Bronchial epithelial cell (primary cell): Measurements from ENCODE around the gene NELFA. TPM values are rescaled to one million over a fixed set of nuclear protein-coding genes. Genes with fewer than 3 reads are reported as not detected.
A peak's percentile ranks its signal among the peaks of the same experiment; 100 is the strongest.
"Not testable (repeated sequence)": the region's sequence is repeated elsewhere in the genome, so short reads cannot be mapped to it uniquely, and the experiment has no call there.

Source experiments
- DNase-seq: peaks from one replicate; pipeline ENCODE4 v3.0.0-alpha.2; 2010; ENCODE audit warnings: low read depth
- FAIRE-seq: peaks from 2 replicates; lab custom pipeline; 2011; peaks lifted over from hg19 to GRCh38; lab: Jason Lieb, UNC
- H3K27me3 ChIP-seq: 2 replicates; pipeline ENCODE4 v1.5.1; 2011; ENCODE audit warnings: low read length; ENCODE audit not compliant: control insufficient read depth, insufficient read depth
- H3K36me3 ChIP-seq: 2 replicates; pipeline ENCODE4 v1.5.1; 2011; ENCODE audit warnings: low read length; ENCODE audit not compliant: control insufficient read depth, insufficient read depth
- H3K4me3 ChIP-seq: 2 replicates; pipeline ENCODE4 v1.5.1; 2011; ENCODE audit warnings: mild to moderate bottlenecking, low read depth, low read length, control low read depth
- total RNA-seq: library from RNA; depleted of rRNA; stranded (reverse); fragments of >200 nt; gene quantifications from 2 replicates; pipeline ENCODE4 v1.2.1, GENCODE V29; 2014
- TF ChIP-seq, protein P1 (sequence below): IDR thresholded peaks from 2 replicates; pipeline ENCODE4 v1.5.1; 2011; ENCODE audit warnings: mild to moderate bottlenecking, moderate library complexity, low read length, control low read depth, inconsistent platforms; ENCODE audit not compliant: insufficient read depth, severe bottlenecking

Gene NELFA
- total RNA-seq, 1 donor from 2014 or later: 14.7 TPM

DNA sequence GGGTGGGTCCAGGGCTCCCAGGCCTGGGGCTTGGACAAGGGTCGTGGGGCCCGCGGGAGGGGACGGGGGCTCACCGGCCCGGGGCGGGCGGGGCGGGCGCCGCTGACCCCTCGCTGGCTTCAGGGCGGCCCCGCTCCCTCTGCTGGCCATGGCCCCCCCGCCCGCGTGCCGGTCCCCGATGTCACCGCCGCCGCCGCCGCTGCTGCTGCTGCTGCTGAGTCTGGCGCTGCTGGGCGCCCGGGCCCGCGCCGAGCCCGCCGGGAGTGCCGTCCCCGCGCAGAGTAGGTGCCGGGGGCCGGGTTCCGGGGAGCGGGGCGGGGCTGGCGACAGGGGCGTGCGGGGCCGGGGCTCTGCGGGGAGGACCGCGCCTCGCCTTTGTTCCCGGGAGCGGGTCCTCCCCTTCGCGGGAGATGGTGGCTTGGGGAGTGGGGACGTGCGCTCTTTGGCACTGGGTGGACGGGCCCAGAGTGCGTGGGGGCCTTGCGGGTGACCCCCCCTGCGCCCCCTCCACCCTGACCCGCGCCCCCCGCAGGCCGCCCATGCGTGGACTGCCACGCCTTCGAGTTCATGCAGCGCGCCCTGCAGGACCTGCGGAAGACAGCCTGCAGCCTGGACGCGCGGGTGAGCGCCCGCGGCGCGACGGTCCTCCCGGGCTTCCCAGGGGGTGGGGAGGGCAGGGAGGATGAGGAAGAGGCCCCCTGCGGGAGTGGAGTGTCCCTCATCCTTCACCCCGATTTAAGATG is 33.6 kb upstream of the NELFA start:
- FAIRE-seq: no peak
- Histone ChIP-seq H3K27me3 (peaks cover 8% of the 10 kb centered on the region), H3K36me3 (no peaks in the 10 kb centered on the region), H3K4me3 (peak overlapping the region; percentile 56)
- TF ChIP-seq, protein P1, sequence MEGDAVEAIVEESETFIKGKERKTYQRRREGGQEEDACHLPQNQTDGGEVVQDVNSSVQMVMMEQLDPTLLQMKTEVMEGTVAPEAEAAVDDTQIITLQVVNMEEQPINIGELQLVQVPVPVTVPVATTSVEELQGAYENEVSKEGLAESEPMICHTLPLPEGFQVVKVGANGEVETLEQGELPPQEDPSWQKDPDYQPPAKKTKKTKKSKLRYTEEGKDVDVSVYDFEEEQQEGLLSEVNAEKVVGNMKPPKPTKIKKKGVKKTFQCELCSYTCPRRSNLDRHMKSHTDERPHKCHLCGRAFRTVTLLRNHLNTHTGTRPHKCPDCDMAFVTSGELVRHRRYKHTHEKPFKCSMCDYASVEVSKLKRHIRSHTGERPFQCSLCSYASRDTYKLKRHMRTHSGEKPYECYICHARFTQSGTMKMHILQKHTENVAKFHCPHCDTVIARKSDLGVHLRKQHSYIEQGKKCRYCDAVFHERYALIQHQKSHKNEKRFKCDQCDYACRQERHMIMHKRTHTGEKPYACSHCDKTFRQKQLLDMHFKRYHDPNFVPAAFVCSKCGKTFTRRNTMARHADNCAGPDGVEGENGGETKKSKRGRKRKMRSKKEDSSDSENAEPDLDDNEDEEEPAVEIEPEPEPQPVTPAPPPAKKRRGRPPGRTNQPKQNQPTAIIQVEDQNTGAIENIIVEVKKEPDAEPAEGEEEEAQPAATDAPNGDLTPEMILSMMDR: no peak
- DNase-seq: no peak

DNA sequence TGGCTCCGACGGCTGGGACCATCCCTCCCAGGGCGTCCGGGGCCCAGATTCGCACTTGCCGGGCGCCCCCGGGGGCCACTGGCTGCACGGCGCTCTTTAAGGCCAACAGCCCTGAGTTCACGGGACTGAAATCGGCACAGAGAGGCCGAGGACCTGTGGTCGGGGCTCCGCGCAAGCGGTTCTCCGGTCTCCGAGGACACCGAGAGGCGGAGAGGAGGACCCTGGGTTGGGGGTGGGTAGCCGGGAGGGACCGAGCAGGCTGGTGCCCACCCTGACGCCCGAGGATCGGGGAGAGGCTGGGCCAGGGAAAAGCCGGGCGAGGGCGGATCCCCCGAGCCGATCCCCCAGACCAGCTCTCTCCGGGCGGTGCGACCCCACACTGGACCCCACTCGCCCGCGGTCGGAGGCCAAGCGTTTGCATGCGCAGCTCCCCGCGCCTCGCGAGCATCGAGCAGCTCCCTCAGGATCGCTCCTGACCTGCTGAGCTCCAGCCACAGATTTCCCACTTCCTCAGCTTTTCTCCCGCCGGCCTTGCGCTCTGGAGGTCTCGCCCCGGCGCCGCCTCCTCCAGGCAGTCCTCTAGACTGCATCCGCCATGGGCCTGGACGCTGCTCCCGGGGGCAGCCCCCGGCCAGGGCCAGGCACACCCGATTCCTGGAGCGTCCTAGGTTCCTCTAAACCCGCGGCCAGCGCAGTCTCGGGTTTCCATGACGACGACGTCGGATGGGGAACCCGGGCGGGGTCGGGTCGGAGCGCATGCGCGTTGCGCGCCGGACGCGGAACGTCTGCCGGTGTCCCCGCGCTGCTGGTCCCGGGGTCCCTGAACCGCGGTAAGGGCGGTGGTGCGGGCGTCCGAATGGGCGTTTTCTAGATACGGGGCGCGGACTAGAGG is 32.7 kb upstream of the NELFA start:
- peak overlapping the region; percentile 56 for H3K4me3 ChIP-seq
- peak; percentile 12 for DNase-seq
- TF ChIP-seq, protein P1: no peak
- peaks cover 8% of the 10 kb centered on the region for H3K27me3 ChIP-seq
- FAIRE-seq: no peak
- H3K36me3 ChIP-seq: no peaks in the 10 kb centered on the region

DNA sequence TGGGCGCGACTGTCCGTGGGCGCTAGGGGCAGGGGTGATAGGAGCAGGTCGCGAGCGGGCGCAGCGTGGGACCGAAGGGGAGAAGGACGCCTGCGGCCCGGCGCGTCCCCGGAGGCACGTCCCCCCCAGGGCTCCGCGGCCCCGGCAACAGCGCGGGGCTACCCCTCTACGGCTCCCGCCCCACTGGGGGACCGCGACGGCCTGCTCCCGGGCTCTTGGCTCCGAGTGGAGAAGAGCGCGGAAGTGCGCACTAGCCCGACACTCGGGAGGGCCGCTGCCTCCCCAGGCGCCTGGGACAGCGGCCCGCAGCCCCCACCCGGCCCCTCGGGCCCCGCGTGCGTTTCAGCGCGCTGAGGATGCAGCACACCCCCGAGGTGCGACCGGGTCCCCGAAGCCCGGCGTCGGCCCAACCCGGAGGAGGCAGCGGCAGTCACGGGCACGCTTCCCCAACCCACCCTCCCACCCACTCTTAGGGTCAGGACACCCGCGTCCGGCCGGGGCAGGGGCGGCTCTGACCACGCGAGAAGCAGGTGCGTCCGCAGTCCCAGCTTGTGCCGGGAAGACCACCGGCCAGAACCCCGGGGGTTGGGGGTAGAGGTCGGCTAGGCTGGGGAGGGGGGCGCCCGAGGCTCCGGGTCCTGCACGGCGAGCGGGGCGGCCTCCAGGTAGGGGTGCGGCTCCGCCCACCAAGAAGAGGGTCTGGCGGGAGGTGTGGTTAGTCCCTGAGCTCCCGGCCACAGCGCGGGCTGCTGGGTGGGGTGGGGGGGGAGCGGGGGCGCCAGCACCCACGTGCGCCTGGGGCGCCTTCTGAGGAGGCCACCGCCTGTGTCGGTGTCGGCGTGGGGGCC is 31.8 kb upstream of the NELFA start:
- Histone ChIP-seq H3K36me3 (no peaks in the 10 kb centered on the region), H3K27me3 (peaks cover 8% of the 10 kb centered on the region), H3K4me3 (no peak overlapping the region)
- no peak for FAIRE-seq
- TF ChIP-seq, protein P1: no peak
- no peak for DNase-seq

GRCh38 chr4:2036866-2037265 is 28.1 kb upstream of the NELFA start:
- TF ChIP-seq, protein P1: no peak
- no peak for FAIRE-seq
- peaks cover 12% of the 10 kb centered on the region for H3K27me3 ChIP-seq
- H3K36me3 ChIP-seq: no peaks in the 10 kb centered on the region
- no peak overlapping the region for H3K4me3 ChIP-seq
- no peak for DNase-seq

DNA sequence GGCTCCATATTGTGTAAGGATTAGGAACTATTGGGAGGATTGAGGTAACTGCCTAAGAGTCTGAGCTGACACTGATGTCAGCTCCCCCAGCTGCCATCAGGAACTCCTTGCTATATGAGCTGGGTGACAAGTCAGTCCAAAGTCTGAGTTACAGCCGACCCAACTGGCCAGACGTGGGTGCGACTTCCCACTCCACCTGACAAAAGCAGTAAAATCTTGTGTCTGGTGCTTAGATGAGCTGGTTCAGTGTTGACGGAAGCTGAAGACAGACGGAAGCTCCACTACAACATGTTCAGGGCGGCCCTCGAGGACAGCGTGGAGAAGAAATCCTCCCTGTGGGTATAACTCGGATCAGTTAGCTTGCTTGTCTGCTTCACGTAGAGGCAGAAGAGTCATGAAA is 27.6 kb upstream of the NELFA start:
- peaks cover 7% of the 10 kb centered on the region for H3K27me3 ChIP-seq
- no peak overlapping the region for H3K4me3 ChIP-seq
- H3K36me3 ChIP-seq: no peaks in the 10 kb centered on the region
- FAIRE-seq (no peak), DNase-seq (no peak)
- TF ChIP-seq, protein P1: no peak

DNA sequence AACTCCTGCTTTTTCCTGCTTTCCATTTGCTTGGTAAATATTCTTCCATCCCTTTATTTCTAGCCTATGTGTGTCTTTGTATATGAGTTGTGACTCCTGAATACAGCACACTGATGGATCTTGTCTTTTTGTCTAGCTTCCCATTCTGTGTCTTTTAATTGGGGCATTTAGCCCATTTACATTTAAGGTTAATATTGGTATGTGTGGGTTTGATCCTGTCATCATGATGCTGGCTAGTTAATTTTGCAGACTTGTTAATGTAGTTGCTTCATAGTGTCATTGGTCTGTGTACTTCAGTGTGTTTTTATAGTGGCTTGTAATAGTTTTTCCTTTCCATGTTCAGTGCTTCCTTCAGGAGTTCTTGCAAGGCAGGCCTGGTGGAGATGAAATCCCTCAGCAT is 22.4 kb upstream of the NELFA start:
- FAIRE-seq, H3K27me3 ChIP-seq, H3K36me3 ChIP-seq, H3K4me3 ChIP-seq, DNase-seq: not testable (repeated sequence)

GRCh38 chr4:2027120-2027519 is 18.3 kb upstream of the NELFA start:
- not testable (repeated sequence) for FAIRE-seq

More at GRCh38 chr4:2027120-2027519, 18.3 kb upstream of the NELFA start:
- not testable (repeated sequence) for H3K27me3 ChIP-seq, H3K36me3 ChIP-seq, DNase-seq, H3K4me3 ChIP-seq
